HEK293 (cell line): Measurements from ENCODE around the gene CD33.

Source experiments
- CTCF ChIA-PET: fragments of 350-600 bp; formaldehyde crosslinking; extraction: SDS; loops from one replicate; lab custom pipeline; 2021; ENCODE audit warnings: antibody characterized with exemption; lab: Yijun Ruan, JAX
- POLR2A ChIA-PET: fragments of 300-600 bp; formaldehyde crosslinking; extraction: SDS; loops from one replicate; lab custom pipeline; 2020; ENCODE audit warnings: antibody characterized with exemption, inconsistent platforms; lab: Yijun Ruan, JAX
- H3K27ac ChIP-seq: fragments of 200-500 bp; sonication (Bioruptor generic); 2 replicates; pipeline ENCODE4 v1.5.1; 2014; ENCODE audit warnings: low read depth, low read length, control low read depth, inconsistent platforms; ENCODE audit errors: extremely low read depth
- H3K36me3 ChIP-seq, 2 experiments: fragments of 200-500 bp in 1 of 2; sonication (Bioruptor generic) in 1 of 2; 1 replicate in 1 of 2; 2 replicates in 1 of 2; pipeline ENCODE4 v1.5.1; 2014 to 2017; ENCODE audit warnings: inconsistent platforms in 2 of 2, low read length in 2 of 2; ENCODE audit not compliant: control insufficient read depth in 2 of 2, insufficient read depth in 1 of 2
- H3K4me1 ChIP-seq: fragments of 200-500 bp; sonication (Bioruptor generic); 2 replicates; pipeline ENCODE4 v1.5.1; 2014; ENCODE audit warnings: mild to moderate bottlenecking, low read length, inconsistent platforms; ENCODE audit not compliant: control insufficient read depth, insufficient read depth
- H3K4me3 ChIP-seq: 2 replicates; pipeline ENCODE4 v1.5.1; 2011; ENCODE audit warnings: low read depth, mild to moderate bottlenecking, control low read depth, low read length, moderate library complexity
- H3K9me3 ChIP-seq: fragments of 200-500 bp; sonication (Bioruptor generic); 2 replicates; pipeline ENCODE4 v1.5.1; 2014; ENCODE audit warnings: low read depth, low read length, inconsistent platforms; ENCODE audit not compliant: control insufficient read depth, insufficient read depth
- HOXD13 ChIP-seq: sonication (generic); formaldehyde crosslinking; IDR thresholded peaks from 2 replicates; pipeline ENCODE4 v1.8.0; 2022; ENCODE audit warnings: missing genetic modification reagents, borderline replicate concordance
- KLF10 ChIP-seq: fragments of 450-650 bp; IDR thresholded peaks from 2 replicates; pipeline ENCODE4 v1.5.1; 2018; ENCODE audit warnings: missing biosample characterization, mild to moderate bottlenecking, missing genetic modification characterization
- MEIS1 ChIP-seq: sonication (generic); formaldehyde crosslinking; IDR thresholded peaks from 2 replicates; pipeline ENCODE4 v1.8.1; 2022; ENCODE audit warnings: missing genetic modification reagents, mild to moderate bottlenecking, borderline replicate concordance
- OSR2 ChIP-seq: fragments of 450-650 bp; formaldehyde crosslinking; IDR thresholded peaks from 2 replicates; pipeline ENCODE4 v1.5.1; 2016; ENCODE audit warnings: missing biosample characterization, missing genetic modification characterization
- SCRT1 ChIP-seq: fragments of 450-650 bp; formaldehyde crosslinking; IDR thresholded peaks from 2 replicates; pipeline ENCODE4 v1.5.1; 2016; ENCODE audit warnings: missing biosample characterization, missing genetic modification characterization, borderline replicate concordance
- SP2 ChIP-seq: fragments of 450-650 bp; formaldehyde crosslinking; IDR thresholded peaks from 2 replicates; pipeline ENCODE4 v1.5.1; 2016; ENCODE audit warnings: missing biosample characterization, missing genetic modification characterization
- ZBTB1 ChIP-seq: fragments of 450-650 bp; formaldehyde crosslinking; IDR thresholded peaks from 2 replicates; pipeline ENCODE4 v1.5.1; 2016; ENCODE audit warnings: missing biosample characterization, missing genetic modification characterization
- ZBTB17 ChIP-seq: fragments of 450-650 bp; formaldehyde crosslinking; IDR thresholded peaks from 2 replicates; pipeline ENCODE4 v1.5.1; 2016; ENCODE audit warnings: missing biosample characterization, missing genetic modification characterization
- ZBTB26 ChIP-seq: fragments of 450-650 bp; formaldehyde crosslinking; optimal IDR thresholded peaks from 2 replicates; pipeline ENCODE3; 2016; ENCODE audit warnings: missing biosample characterization, mild to moderate bottlenecking, missing genetic modification characterization
- ZFP3 ChIP-seq: fragments of 450-650 bp; formaldehyde crosslinking; IDR thresholded peaks from 2 replicates; pipeline ENCODE4 v1.5.1; 2016; ENCODE audit warnings: low read depth, missing biosample characterization, missing genetic modification characterization
- ZIC2 ChIP-seq: fragments of 450-650 bp; formaldehyde crosslinking; IDR thresholded peaks from 2 replicates; pipeline ENCODE4 v1.5.1; 2016; ENCODE audit warnings: missing biosample characterization, missing genetic modification characterization
- ZNF169 ChIP-seq: fragments of 450-650 bp; formaldehyde crosslinking; IDR thresholded peaks from 2 replicates; pipeline ENCODE4 v1.5.1; 2016; ENCODE audit warnings: missing biosample characterization, missing genetic modification characterization
- ZNF202 ChIP-seq: fragments of 450-650 bp; formaldehyde crosslinking; IDR thresholded peaks from 2 replicates; pipeline ENCODE4 v1.5.1; 2016; ENCODE audit warnings: missing biosample characterization, missing genetic modification characterization, borderline replicate concordance
- ZNF214 ChIP-seq: fragments of 450-650 bp; formaldehyde crosslinking; IDR thresholded peaks from 2 replicates; pipeline ENCODE4 v1.5.1; 2017; ENCODE audit warnings: missing biosample characterization, mild to moderate bottlenecking, missing genetic modification characterization, borderline replicate concordance
- ZNF23 ChIP-seq: fragments of 450-650 bp; formaldehyde crosslinking; IDR thresholded peaks from 2 replicates; pipeline ENCODE4 v1.5.1; 2016; ENCODE audit warnings: missing biosample characterization, missing genetic modification characterization, borderline replicate concordance
- ZNF24 ChIP-seq: fragments of 450-650 bp; formaldehyde crosslinking; IDR thresholded peaks from 2 replicates; pipeline ENCODE4 v1.5.1; 2016; ENCODE audit warnings: missing biosample characterization, missing genetic modification characterization
- ZNF37A ChIP-seq: fragments of 450-650 bp; IDR thresholded peaks from 2 replicates; pipeline ENCODE4 v1.5.1; 2018; ENCODE audit warnings: missing biosample characterization, missing genetic modification characterization
- ZNF529 ChIP-seq: fragments of 450-650 bp; formaldehyde crosslinking; IDR thresholded peaks from 2 replicates; pipeline ENCODE4 v1.5.1; 2017; ENCODE audit warnings: missing genetic modification characterization, missing biosample characterization; ENCODE audit not compliant: insufficient replicate concordance
- ZNF555 ChIP-seq: fragments of 450-650 bp; formaldehyde crosslinking; conservative IDR thresholded peaks from 2 replicates; pipeline ENCODE4 v1.5.1; 2017; ENCODE audit warnings: missing biosample characterization, mild to moderate bottlenecking, missing genetic modification characterization, inconsistent platforms
- ZNF585B ChIP-seq: fragments of 450-650 bp; formaldehyde crosslinking; IDR thresholded peaks from 2 replicates; pipeline ENCODE4 v1.5.1; 2016; ENCODE audit warnings: missing biosample characterization, missing genetic modification characterization
- ZNF624 ChIP-seq: fragments of 450-650 bp; formaldehyde crosslinking; IDR thresholded peaks from 2 replicates; pipeline ENCODE4 v1.5.1; 2017; ENCODE audit warnings: missing biosample characterization, missing genetic modification characterization
- ZNF768 ChIP-seq: fragments of 450-650 bp; formaldehyde crosslinking; IDR thresholded peaks from 2 replicates; pipeline ENCODE4 v1.5.1; 2018; ENCODE audit warnings: missing biosample characterization, mild to moderate bottlenecking, missing genetic modification characterization
- ZNF830 ChIP-seq: fragments of 450-650 bp; IDR thresholded peaks from 2 replicates; pipeline ENCODE4 v1.5.0; 2018; ENCODE audit warnings: missing biosample characterization, missing genetic modification characterization, low read depth, mild to moderate bottlenecking, moderate library complexity
- ZXDB ChIP-seq: fragments of 450-650 bp; formaldehyde crosslinking; IDR thresholded peaks from 2 replicates; pipeline ENCODE4 v1.5.1; 2016; ENCODE audit warnings: missing biosample characterization, missing genetic modification characterization
- TF ChIP-seq, protein P1 (sequence below): fragments of 450-650 bp; formaldehyde crosslinking; IDR thresholded peaks from 2 replicates; pipeline ENCODE4 v1.5.1; 2016; ENCODE audit warnings: missing biosample characterization, missing genetic modification characterization, borderline replicate concordance
- TF ChIP-seq, protein P2 (sequence below): fragments of 450-650 bp; formaldehyde crosslinking; IDR thresholded peaks from 2 replicates; pipeline ENCODE4 v1.5.1; 2016; ENCODE audit warnings: missing biosample characterization, missing genetic modification characterization, low read depth
- TF ChIP-seq, protein P3 (sequence below): fragments of 450-650 bp; formaldehyde crosslinking; IDR thresholded peaks from 2 replicates; pipeline ENCODE4 v1.5.1; 2017; ENCODE audit warnings: missing biosample characterization, missing genetic modification characterization
- TF ChIP-seq, protein P4 (sequence below): fragments of 450-650 bp; formaldehyde crosslinking; IDR thresholded peaks from 2 replicates; pipeline ENCODE4 v1.5.1; 2017; ENCODE audit warnings: missing biosample characterization, mild to moderate bottlenecking, missing genetic modification characterization, moderate library complexity

CD33 gene

DNA sequence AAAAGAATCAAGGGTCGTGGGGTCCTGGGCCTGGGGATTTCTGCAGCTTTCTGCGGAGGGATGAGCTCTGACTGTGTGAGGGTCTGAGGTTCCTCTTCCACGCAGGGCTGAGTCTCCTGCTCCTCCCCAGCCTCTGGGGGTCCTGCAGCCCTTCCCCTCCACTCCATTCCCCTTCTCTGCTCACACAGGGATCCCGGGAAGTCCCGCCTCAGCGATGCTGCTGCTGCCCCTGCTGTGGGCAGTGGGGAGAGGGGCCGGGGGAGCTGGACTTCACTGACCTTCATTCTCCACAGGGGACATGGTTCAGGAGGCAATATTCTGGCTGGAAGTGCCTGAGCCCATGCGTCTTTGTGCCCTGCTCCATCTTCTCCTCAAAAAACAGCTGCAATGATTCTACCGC lies 26.2 kb upstream of the CD33 start:
- no peak overlapping the region for H3K4me3 ChIP-seq
- H3K36me3 ChIP-seq, result no peaks in the 10 kb centered on the region
- no peaks in the 10 kb centered on the region for H3K4me1 ChIP-seq
- no peak for TF ChIP-seq ZNF830
- TF ChIP-seq, protein P1, sequence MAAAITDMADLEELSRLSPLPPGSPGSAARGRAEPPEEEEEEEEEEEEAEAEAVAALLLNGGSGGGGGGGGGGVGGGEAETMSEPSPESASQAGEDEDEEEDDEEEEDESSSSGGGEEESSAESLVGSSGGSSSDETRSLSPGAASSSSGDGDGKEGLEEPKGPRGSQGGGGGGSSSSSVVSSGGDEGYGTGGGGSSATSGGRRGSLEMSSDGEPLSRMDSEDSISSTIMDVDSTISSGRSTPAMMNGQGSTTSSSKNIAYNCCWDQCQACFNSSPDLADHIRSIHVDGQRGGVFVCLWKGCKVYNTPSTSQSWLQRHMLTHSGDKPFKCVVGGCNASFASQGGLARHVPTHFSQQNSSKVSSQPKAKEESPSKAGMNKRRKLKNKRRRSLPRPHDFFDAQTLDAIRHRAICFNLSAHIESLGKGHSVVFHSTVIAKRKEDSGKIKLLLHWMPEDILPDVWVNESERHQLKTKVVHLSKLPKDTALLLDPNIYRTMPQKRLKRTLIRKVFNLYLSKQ (tag by site-specific recombination), result no peak
- no peak for TF ChIP-seq ZNF37A (tag by site-specific recombination)
- no peak for TF ChIP-seq KLF10 (tag by site-specific recombination)
- no peak for TF ChIP-seq ZIC2 (tag by site-specific recombination)
- no peak for TF ChIP-seq ZNF24
- no peak for TF ChIP-seq OSR2 (tag by site-specific recombination)
- TF ChIP-seq ZNF169, result no peak
- no peak for TF ChIP-seq ZXDB
- TF ChIP-seq ZNF202 (tag by site-specific recombination), result no peak
- no peak for TF ChIP-seq HOXD13 (CRISPR knock-in tag)
- H3K27ac ChIP-seq, result no peak overlapping the region
- POLR2A ChIA-PET, result no interaction called here
- no peaks in the 10 kb centered on the region for H3K9me3 ChIP-seq
- CTCF ChIA-PET, result no interaction called here

DNA sequence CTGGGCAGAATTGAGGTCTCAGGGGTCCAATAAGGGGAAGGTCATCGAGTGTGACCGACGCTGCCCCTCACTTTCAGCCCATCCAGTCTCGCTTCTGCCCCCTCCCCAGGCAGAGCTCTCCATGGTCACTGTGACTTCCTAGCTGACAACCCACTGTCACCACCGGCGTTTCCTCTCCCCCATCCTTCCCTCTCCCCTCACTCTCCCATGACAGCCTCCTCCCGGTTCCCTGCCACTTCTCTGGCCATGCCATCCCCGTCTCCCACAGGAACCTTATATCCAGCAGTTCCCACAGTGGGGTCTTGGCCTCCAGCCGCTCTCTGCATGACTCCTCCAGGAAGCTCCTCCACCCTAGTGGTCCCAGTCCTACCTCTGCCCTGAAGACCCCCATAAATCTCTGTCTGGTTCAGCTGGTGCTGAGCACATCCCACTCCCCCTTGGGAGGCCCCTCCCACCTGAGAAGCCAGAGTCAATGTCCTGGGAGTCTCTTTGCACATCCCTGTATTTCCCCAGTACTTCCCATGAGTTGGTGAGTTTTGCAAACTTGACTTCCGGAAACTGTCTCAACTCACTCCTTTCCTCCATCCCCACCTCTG lies 24.7 kb upstream of the CD33 start:
- H3K27ac ChIP-seq, result no peak overlapping the region
- no peaks in the 10 kb centered on the region for H3K9me3 ChIP-seq
- H3K4me1 ChIP-seq, result no peaks in the 10 kb centered on the region
- no peaks in the 10 kb centered on the region for H3K36me3 ChIP-seq
- CTCF ChIA-PET, result interaction anchor here (0.7 to 1.3 kb wide), 2 partner anchors 41 to 420 kb away, joined by 3 to 4 read pairs; no protein-coding TSS in a partner anchor
- POLR2A ChIA-PET, result no interaction called here
- no peak overlapping the region for H3K4me3 ChIP-seq
- no peak for TF ChIP-seq ZNF23 (tag by site-specific recombination)
- TF ChIP-seq, protein P2, sequence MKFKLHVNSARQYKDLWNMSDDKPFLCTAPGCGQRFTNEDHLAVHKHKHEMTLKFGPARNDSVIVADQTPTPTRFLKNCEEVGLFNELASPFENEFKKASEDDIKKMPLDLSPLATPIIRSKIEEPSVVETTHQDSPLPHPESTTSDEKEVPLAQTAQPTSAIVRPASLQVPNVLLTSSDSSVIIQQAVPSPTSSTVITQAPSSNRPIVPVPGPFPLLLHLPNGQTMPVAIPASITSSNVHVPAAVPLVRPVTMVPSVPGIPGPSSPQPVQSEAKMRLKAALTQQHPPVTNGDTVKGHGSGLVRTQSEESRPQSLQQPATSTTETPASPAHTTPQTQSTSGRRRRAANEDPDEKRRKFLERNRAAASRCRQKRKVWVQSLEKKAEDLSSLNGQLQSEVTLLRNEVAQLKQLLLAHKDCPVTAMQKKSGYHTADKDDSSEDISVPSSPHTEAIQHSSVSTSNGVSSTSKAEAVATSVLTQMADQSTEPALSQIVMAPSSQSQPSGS (tag by site-specific recombination), result no peak
- no peak for TF ChIP-seq ZNF585B (tag by site-specific recombination)
- no peak for TF ChIP-seq SCRT1 (tag by site-specific recombination)
- TF ChIP-seq ZBTB26 (tag by site-specific recombination), result no peak
- TF ChIP-seq ZBTB1 (tag by site-specific recombination), result no peak
- TF ChIP-seq, protein P3, sequence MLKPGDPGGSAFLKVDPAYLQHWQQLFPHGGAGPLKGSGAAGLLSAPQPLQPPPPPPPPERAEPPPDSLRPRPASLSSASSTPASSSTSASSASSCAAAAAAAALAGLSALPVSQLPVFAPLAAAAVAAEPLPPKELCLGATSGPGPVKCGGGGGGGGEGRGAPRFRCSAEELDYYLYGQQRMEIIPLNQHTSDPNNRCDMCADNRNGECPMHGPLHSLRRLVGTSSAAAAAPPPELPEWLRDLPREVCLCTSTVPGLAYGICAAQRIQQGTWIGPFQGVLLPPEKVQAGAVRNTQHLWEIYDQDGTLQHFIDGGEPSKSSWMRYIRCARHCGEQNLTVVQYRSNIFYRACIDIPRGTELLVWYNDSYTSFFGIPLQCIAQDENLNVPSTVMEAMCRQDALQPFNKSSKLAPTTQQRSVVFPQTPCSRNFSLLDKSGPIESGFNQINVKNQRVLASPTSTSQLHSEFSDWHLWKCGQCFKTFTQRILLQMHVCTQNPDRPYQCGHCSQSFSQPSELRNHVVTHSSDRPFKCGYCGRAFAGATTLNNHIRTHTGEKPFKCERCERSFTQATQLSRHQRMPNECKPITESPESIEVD, result no peak
- TF ChIP-seq ZFP3, result no peak
- no peak for TF ChIP-seq ZNF529 (tag by site-specific recombination)
- TF ChIP-seq, protein P4, sequence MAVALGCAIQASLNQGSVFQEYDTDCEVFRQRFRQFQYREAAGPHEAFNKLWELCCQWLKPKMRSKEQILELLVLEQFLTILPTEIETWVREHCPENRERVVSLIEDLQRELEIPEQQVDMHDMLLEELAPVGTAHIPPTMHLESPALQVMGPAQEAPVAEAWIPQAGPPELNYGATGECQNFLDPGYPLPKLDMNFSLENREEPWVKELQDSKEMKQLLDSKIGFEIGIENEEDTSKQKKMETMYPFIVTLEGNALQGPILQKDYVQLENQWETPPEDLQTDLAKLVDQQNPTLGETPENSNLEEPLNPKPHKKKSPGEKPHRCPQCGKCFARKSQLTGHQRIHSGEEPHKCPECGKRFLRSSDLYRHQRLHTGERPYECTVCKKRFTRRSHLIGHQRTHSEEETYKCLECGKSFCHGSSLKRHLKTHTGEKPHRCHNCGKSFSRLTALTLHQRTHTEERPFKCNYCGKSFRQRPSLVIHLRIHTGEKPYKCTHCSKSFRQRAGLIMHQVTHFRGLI (tag by site-specific recombination), result no peak
- TF ChIP-seq SP2, result no peak
- no peak for TF ChIP-seq MEIS1 (CRISPR knock-in tag)
- TF ChIP-seq ZNF624, result no peak
- no peak for TF ChIP-seq ZNF768 (tag by site-specific recombination)
- TF ChIP-seq ZNF555, result no peak
- no peak for TF ChIP-seq ZBTB17 (tag by site-specific recombination)
- TF ChIP-seq ZNF214 (tag by site-specific recombination), result no peak
